ENCODE data around the gene FERD3L. TPM values are rescaled to one million over a fixed set of nuclear protein-coding genes. Genes with fewer than 3 reads are reported as not detected.

The FERD3L gene
- total RNA-seq, 2 donors from 2014 or later, result not detected

GRCh38 chr7:19101472-19101871 lies 43.7 kb downstream of the FERD3L start:
- H3K27me3 ChIP-seq (replicated peaks; ENCODE audit: insufficient read depth), result peaks cover 2% of the 10 kb centered on the region
- H3K4me3 ChIP-seq, result no peak overlapping the region
- no peak overlapping the region for H3K27ac ChIP-seq
- no peaks in the 10 kb centered on the region for H3K4me1 ChIP-seq (replicated peaks)
- H3K9me3 ChIP-seq, result no peaks in the 10 kb centered on the region
- H3K36me3 ChIP-seq, result no peaks in the 10 kb centered on the region
- TF ChIP-seq POLR2A (IDR thresholded peaks at IDR 0.05) (no peak), POLR2AphosphoS5 (IDR thresholded peaks at IDR 0.05) (no peak), CTCF (IDR thresholded peaks at IDR 0.05) (no peak)
- intact Hi-C loops (cut with DNase I), result no loop called here
- 83% methylated on average over 1 of the region's 1 CpG for WGBS
- no peak for DNase-seq (ENCODE audit: low spot score)

GRCh38 chr7:19099924-19100323 lies 45.3 kb downstream of the FERD3L start:
- no peaks in the 10 kb centered on the region for H3K4me1 ChIP-seq (replicated peaks)
- H3K27ac ChIP-seq, result no peak overlapping the region
- no peaks in the 10 kb centered on the region for H3K27me3 ChIP-seq (replicated peaks; ENCODE audit: insufficient read depth)
- no peak overlapping the region for H3K4me3 ChIP-seq
- intact Hi-C loops (cut with DNase I), result no loop called here
- no peak for DNase-seq (ENCODE audit: low spot score)
- 33% methylated on average over 2 of the region's 2 CpGs for WGBS
- TF ChIP-seq POLR2AphosphoS5 (IDR thresholded peaks at IDR 0.05) (no peak), POLR2A (IDR thresholded peaks at IDR 0.05) (no peak), CTCF (IDR thresholded peaks at IDR 0.05) (no peak)
- H3K9me3 ChIP-seq, result no peaks in the 10 kb centered on the region
- no peaks in the 10 kb centered on the region for H3K36me3 ChIP-seq

- intact Hi-C loops (cut with DNase I), result no loop called here
- no peaks in the 10 kb centered on the region for H3K4me1 ChIP-seq (replicated peaks)
- no peak for DNase-seq (ENCODE audit: low spot score)
- WGBS, result 85% methylated on average over 3 of the region's 3 CpGs
- no peaks in the 10 kb centered on the region for H3K9me3 ChIP-seq
- H3K4me3 ChIP-seq, result no peak overlapping the region
- TF ChIP-seq CTCF (IDR thresholded peaks at IDR 0.05) (no peak), POLR2AphosphoS5 (IDR thresholded peaks at IDR 0.05) (no peak), POLR2A (IDR thresholded peaks at IDR 0.05) (no peak)
- H3K36me3 ChIP-seq, result no peaks in the 10 kb centered on the region
- no peak overlapping the region for H3K27ac ChIP-seq
- no peaks in the 10 kb centered on the region for H3K27me3 ChIP-seq (replicated peaks; ENCODE audit: insufficient read depth)
Measured at GRCh38 chr7:19099194-19099593, 46.0 kb downstream of the FERD3L start.

GRCh38 chr7:19098510-19098909 lies 46.7 kb downstream of the FERD3L start:
- WGBS, result 91% methylated on average over 1 of the region's 1 CpG

More at GRCh38 chr7:19098510-19098909, 46.7 kb downstream of the FERD3L start:
- no peak for DNase-seq (ENCODE audit: low spot score)
- intact Hi-C loops (cut with DNase I), result no loop called here
- H3K9me3 ChIP-seq, result no peaks in the 10 kb centered on the region
- no peaks in the 10 kb centered on the region for H3K27me3 ChIP-seq (replicated peaks; ENCODE audit: insufficient read depth)
- no peak overlapping the region for H3K4me3 ChIP-seq
- no peaks in the 10 kb centered on the region for H3K36me3 ChIP-seq
- H3K27ac ChIP-seq, result no peak overlapping the region
- no peaks in the 10 kb centered on the region for H3K4me1 ChIP-seq (replicated peaks)
- no peak for TF ChIP-seq POLR2AphosphoS5 (IDR thresholded peaks at IDR 0.05)
- TF ChIP-seq CTCF (IDR thresholded peaks at IDR 0.05), result no peak
- TF ChIP-seq POLR2A (IDR thresholded peaks at IDR 0.05), result no peak
